Effector CD4-positive, alpha-beta T cell (primary cell): ENCODE data around the gene EP300.
A peak's percentile ranks its signal among the peaks of the same experiment; 100 is the strongest.
"Not testable (repeated sequence)": the region's sequence is repeated elsewhere in the genome, so short reads cannot be mapped to it uniquely, and the experiment has no call there.

Experiments used
- DNase-seq: peaks from one replicate; pipeline ENCODE4 v3.0.0-alpha.2; 2020

EP300 gene

DNA sequence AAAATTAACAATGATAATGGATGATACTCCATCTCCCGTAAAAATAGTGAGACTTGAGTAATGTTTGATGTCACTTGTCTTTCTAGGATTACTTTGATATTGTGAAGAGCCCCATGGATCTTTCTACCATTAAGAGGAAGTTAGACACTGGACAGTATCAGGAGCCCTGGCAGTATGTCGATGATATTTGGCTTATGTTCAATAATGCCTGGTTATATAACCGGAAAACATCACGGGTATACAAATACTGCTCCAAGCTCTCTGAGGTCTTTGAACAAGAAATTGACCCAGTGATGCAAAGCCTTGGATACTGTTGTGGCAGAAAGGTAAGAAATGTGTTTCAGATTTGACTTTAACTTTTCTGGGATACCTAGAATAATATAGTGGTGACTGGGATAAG lies 64.7 kb downstream of the EP300 start:
- DNase-seq, result no peak

GRCh38 chr22:41169157-41169556 lies 76.8 kb downstream of the EP300 start:
- no peak for DNase-seq

- no peak for DNase-seq
Observed at GRCh38 chr22:41171996-41172395, 79.6 kb downstream of the EP300 start.

GRCh38 chr22:41175546-41175945 lies 83.2 kb downstream of the EP300 start:
- no peak for DNase-seq

DNA sequence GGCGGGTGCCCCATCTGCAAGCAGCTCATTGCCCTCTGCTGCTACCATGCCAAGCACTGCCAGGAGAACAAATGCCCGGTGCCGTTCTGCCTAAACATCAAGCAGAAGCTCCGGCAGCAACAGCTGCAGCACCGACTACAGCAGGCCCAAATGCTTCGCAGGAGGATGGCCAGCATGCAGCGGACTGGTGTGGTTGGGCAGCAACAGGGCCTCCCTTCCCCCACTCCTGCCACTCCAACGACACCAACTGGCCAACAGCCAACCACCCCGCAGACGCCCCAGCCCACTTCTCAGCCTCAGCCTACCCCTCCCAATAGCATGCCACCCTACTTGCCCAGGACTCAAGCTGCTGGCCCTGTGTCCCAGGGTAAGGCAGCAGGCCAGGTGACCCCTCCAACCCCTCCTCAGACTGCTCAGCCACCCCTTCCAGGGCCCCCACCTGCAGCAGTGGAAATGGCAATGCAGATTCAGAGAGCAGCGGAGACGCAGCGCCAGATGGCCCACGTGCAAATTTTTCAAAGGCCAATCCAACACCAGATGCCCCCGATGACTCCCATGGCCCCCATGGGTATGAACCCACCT lies 84.7 kb downstream of the EP300 start:
- DNase-seq, result no peak

- no peak for DNase-seq
Observed at GRCh38 chr22:41177622-41178424, 85.4 kb downstream of the EP300 start.

DNA sequence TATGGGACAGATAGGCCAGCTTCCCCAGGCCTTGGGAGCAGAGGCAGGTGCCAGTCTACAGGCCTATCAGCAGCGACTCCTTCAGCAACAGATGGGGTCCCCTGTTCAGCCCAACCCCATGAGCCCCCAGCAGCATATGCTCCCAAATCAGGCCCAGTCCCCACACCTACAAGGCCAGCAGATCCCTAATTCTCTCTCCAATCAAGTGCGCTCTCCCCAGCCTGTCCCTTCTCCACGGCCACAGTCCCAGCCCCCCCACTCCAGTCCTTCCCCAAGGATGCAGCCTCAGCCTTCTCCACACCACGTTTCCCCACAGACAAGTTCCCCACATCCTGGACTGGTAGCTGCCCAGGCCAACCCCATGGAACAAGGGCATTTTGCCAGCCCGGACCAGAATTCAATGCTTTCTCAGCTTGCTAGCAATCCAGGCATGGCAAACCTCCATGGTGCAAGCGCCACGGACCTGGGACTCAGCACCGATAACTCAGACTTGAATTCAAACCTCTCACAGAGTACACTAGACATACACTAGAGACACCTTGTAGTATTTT lies 86.1 kb downstream of the EP300 start:
- DNase-seq, result no peak

DNA sequence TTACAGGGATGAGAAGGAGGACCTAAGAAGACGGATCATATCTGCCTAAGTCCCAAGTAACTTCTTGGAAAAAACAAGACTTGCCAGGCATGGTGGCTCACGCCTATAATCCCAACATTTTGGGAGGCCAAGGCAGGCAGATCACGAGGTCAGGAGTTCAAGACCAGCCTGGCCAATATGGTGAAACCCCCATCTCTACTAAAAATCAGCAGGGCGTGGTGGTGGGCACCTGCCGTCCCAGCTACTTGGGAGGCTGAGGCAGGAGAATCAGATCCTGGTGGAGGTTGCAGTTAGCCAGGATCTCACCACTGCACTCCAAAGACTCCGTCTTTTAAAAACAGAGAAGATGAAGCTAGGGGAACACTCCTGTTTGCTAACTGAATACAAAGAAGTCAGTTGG lies 88.0 kb downstream of the EP300 start:
- DNase-seq, result not testable (repeated sequence)

DNA sequence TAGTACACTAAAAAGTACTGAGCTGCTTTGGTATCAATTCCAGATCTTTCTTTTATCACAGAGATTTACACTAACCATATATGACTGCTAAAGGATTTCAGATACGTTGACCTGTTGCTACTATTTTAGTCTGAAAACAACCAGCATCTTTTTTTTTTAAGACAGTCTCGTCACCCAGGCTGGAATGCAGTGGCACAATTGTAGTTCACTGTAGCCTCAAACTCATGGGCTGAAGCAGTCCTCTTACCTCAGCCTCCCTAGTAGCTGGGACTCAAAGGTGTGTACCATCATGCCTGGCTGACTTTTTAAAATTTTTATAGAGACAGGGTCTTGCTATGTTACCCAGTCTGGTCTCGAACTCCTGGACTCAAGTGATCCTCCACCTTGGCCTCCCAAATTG lies 88.5 kb downstream of the EP300 start:
- DNase-seq, result no peak

- no peak for DNase-seq
Observed at GRCh38 chr22:41181349-41182241, 89.2 kb downstream of the EP300 start.

DNA sequence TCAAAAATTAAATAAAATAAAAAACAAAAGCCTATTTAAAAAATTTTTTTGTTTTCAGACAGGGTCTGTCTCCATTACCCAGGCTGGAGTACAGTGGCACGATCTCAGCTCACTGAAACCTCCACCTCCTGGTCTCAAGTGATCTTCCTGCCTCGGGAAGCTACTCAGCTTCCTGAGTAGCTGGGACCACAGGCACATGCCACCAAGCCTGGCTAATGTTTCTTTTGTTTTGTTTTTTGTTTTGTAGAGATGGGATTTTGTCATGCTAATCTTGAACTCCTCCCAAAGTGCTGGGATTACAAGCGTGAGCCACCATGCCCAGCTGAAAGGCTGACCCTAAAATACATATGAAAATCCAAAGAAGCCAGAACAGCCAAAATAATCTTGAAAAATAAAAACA lies 92.3 kb downstream of the EP300 start:
- no peak for DNase-seq

DNA sequence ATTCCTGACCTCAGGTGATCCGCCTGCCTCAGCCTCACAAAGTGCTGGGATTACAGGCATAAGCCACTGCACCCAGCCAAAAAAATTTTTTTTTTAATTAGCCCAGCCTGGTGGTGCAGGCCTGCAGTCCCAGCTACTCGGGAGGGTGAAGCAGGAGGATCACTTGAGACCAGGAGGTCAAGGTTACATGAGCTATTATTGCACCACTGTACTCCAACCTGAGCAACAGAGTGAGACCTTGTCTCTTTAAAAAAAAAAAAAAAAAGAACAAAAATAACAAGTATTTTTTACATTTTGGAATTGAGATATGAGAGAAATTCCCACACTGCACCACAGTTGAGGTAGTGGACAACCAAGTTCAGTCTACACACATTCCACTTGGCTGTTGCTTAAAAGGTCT lies 99.1 kb downstream of the EP300 start:
- DNase-seq, result no peak

DNA sequence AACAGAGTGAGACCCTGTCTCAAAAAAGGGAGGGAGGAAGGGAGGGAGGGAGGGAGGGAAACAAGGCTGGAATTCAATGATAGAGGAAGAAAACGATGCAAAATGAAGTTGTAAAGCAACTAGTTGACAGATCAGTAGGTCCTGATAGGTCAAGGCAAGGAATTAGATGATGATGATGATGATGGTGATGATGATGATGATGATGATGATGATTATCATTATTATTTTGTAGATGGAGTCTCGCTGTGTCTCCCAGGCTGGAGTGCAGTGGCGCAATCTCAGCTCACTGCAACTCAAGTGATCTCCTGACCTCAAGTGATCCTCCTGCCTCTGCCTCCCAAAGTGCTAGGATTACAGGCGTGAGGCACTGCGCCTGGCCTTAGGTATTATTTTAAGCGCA lies 101.4 kb downstream of the EP300 start:
- DNase-seq, result no peak

DNA sequence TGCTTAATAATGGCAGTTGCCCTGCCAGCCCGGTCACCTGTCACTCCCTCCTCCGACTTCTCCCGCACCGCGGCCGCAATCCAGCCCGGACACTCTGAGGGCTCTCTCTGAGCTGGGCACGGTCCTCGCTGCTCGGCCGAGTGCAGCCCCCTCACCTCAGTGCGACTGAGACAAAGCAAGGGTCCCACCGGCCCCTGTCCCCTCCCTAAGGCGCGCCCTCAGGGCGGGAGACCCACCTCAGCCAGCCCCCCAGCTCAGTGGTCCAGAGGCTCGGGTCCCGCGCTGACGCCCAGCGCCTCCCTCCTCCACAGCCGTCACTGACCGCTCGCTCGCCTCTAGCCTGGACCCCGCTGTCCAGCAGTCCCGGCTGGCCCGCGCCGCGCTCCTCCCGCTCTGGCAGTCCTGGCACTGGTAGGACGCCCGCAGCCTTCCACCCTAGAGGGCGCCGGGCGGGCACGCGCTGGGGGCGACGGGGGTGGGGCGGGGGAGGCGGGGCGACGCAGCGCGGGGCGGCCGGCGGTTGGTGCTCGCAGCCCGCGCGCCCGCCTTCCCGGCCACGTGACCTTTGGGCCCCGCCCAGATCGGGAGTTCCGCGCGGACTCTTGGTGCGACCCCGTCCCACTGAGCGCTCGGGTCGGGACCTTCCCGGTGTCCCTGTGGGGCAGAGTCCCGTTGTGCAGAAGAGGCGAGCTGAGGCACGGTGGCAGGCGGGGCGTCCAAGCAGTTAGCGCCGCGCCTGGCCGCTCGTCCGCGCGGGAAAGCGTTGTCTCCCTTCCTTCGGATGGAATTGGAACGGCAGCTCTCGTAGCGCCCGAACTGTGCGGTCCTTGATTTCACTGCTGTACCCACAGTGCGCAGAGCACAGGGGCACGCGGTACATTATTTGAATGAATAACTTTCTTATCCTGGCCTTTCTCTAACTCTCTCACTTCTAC lies 104.9 kb downstream of the EP300 start:
- peak; percentile 79 for DNase-seq

DNA sequence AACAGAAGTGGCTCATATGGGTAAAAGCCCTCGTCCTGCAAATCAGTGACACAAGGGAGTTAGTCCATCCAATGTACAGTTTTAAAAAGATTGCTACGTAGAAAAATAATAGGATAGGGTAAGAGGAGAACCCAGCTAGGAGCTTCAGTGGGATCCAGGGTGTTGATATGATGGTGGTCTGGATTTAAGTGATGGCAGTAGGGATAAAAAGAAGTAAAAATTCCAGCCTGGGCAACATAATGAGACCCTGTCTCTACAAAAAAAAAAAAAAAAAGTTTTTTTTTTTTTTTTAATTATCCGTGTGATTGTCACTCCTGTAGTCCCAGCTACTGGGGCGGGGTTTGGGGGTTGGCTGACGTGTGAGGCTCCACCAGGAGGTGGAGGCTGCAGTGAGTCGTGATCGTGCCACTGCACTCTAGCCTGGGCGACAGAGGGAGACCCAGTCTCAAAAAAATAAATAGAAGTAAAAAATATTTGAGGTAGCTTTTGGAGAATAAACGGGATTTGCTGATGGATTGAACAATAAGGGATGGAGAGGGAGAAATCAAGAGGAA lies 105.7 kb downstream of the EP300 start:
- DNase-seq, result peak; percentile 32

DNA sequence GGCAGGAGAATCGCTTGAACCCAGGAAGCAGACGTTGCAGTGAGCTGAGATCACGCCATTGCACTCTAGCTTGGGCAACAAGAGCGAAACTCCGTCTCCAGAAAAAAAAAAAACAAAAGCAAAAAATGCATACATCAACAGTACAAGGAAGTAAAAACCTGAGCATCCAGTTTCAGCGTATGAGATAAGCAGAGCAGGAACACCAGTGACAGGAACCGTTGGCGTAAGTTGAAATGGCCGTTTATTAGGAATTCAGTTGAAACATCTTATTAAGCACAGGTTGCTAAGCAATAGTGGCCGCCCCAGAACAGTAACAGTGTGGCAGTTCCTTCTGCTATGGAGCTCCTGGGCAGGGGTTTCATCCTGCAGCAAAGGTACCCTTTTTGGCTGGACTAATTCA lies 108.7 kb downstream of the EP300 start:
- DNase-seq, result no peak

DNA sequence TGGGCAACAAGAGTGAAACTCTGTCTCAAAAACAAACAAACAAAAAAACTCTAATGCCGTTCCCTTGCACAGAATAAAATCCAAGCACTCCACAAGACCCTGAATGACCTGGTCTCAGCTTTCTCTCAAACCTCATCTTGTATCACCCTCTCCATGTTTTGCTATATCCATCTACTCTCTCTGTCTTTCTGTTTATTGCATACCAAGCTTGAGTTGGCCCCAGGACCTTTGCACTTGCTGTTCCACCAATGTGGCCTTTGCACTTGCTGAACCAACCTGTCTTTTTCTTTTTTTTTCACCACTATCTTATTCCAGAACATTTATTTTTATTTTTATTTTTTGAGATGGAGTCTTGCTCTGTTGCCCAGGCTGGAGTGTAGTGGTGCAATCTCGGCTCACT lies 110.7 kb downstream of the EP300 start:
- DNase-seq, result no peak

GRCh38 chr22:41204066-41204465 lies 111.7 kb downstream of the EP300 start:
- no peak for DNase-seq

DNA sequence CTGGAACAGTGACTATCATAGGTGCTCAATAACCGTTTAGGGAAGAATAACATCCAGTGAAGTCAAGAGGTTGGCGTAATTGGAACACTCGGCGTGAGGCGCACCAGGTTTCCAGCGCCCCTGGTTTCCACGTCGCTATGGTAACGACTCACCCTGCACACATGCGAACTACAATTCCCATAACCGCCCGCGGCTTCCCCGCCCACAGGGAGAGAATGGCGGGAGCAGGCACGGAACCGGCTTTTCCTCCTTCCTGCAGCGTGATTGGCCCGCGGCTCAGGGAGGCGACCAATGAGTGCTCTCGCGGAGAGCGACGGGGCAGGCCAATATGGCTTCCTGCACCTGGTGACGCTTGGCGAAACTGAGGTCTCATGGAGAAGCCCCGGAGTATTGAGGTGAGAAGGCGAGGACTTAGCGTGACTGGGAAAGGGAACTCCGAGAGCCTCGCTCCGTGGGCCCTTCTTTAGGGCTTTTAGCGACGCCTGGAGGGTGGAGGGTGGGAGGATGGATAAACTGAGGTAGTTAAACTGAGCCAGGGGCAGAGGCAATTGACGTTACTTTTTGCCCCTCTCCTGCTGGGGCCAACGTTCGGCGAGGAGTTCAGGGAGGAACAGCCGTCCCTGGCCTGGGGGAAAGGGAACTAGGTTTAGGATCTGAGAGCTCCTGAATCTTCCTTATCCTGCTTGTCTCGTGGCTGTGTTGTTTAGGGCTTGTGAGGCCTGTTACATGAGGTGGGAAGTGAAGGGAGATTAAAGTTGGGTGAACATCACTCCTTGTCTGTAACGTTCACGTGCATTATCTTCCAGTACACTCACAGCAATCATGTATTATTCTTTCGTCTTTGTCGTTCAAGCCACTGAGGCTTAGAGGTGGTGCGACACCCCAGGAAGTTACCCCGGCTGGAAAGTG lies 112.9 kb downstream of the EP300 start, which contains the start of gene L3MBTL2:
Gene L3MBTL2 (plus strand): TSS at position 321 of the 909 bp plus-strand sequence. CDS start 51 bp downstream, at position 372.
- DNase-seq, result peak; percentile 99

DNA sequence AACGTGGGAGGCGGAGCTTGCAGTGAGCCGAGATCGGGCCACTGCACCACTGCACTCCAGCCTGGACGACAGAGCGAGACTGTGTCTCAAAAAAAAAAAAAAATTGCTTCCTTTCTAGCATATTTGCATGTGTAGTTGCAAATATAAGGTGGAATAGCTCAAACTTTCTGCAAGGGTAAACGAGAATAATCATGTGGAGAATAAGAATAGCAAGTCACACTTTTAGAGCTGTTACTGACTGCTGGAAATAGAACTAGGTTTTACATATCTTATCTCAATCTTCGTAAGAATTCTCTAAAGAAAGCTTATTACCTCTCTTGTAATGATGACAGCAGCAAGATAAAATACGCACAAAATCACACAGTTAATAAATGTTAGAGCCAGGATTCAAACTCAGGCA lies 114.3 kb downstream of the EP300 start:
- no peak for DNase-seq

DNA sequence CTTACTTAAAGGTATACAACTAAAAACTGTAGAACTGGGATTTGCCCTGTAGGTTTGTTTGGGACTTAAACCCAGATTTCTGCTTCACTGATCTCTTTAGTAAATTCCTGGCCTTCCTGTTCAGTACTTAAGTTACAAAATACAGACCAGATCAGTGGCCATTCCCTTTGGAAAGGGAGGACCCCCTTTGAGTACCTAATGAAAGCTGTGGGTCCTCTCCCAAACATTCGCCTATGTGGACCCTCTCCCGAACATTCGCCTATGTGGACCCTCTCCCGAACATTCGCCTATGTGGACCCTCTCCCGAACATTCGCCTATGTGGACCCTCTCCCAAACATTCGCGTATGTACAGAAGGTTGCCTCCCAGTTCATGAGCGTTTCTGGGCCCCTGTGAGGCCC lies 123.0 kb downstream of the EP300 start:
- DNase-seq, result no peak
